ENCODE results near the gene IFIT5.
A peak's percentile ranks its signal among the peaks of the same experiment; 100 is the strongest.

IFIT5 gene

DNA sequence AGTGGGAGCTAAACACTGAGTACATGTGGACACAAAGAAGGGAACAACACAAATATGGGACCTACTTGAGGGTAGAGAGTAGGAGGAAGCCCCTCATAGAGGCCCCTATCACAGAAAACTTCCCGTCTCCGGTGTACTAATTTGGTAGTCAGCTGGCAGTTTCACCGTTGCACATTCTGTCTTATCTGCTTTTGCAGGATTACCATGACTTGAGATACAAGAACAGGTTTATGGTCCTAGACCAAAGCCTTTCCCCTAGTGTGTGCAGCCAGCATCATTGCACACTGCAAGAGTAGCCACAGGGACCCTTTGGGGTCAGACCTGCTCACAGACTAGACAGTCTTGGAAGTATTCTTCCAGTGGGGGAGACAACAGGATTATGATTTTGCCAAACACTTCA lies 42.4 kb upstream of the IFIT5 start:
- no peak overlapping the region for H3K4me3 ChIP-seq (ENCODE audit: low read depth, low read length)
- DNase-seq (ENCODE audit: low read depth, low spot score), result no peak
- CTCF ChIA-PET, result interaction anchor here (0.6 to 9.5 kb wide), 6 partner anchors 9 to 384 kb away, joined by 3 to 63 read pairs (median 3); partner anchors contain the start of gene IFIT1
- TF ChIP-seq, protein P1, sequence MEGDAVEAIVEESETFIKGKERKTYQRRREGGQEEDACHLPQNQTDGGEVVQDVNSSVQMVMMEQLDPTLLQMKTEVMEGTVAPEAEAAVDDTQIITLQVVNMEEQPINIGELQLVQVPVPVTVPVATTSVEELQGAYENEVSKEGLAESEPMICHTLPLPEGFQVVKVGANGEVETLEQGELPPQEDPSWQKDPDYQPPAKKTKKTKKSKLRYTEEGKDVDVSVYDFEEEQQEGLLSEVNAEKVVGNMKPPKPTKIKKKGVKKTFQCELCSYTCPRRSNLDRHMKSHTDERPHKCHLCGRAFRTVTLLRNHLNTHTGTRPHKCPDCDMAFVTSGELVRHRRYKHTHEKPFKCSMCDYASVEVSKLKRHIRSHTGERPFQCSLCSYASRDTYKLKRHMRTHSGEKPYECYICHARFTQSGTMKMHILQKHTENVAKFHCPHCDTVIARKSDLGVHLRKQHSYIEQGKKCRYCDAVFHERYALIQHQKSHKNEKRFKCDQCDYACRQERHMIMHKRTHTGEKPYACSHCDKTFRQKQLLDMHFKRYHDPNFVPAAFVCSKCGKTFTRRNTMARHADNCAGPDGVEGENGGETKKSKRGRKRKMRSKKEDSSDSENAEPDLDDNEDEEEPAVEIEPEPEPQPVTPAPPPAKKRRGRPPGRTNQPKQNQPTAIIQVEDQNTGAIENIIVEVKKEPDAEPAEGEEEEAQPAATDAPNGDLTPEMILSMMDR (IDR thresholded peaks at IDR 0.05; ENCODE audit: insufficient read depth, low read length, missing control alignments), result no peak
- POLR2A ChIA-PET, result no interaction called here

DNA sequence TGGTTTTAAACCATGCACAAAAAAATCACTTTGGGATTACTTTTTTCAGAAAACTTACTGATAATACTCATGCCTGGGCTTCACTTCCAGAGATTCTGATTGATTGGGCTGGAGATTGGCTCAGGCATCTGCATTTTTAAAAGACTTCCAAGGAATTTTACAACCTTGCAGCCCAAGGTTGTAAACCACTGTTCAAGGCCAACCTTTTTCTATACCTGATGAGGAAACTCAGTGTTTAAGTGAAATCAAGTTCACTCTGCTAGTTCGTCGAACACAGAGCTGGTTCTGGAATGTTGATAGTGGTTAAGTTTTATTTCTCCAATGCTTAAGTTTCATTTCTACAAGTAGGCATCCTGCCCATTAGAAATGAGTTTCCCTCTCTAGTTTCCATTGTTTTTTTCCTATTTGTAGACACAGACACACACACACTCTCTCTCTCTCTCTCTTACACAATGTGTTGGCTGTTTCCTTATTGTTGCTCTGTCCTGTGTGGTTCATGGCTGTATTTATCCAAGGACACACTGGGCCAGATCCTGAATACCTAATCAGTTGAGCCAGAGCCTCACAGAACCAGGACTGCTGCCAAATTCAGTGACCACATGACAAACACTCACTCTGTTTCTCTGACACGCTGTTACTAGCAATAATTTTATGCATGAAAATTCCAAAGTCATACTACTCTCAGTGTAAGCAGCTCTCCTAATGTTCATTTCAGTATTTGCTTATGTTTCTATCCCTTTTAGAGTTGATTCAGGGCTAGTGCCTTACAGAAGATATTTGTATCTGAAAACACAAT lies 40.3 kb upstream of the IFIT5 start:
- POLR2A ChIA-PET, result no interaction called here
- CTCF ChIA-PET, result interaction anchor here (1.0 to 9.5 kb wide), 3 partner anchors 10 to 157 kb away, joined by 3 to 63 read pairs (median 3); no protein-coding TSS in a partner anchor

DNA sequence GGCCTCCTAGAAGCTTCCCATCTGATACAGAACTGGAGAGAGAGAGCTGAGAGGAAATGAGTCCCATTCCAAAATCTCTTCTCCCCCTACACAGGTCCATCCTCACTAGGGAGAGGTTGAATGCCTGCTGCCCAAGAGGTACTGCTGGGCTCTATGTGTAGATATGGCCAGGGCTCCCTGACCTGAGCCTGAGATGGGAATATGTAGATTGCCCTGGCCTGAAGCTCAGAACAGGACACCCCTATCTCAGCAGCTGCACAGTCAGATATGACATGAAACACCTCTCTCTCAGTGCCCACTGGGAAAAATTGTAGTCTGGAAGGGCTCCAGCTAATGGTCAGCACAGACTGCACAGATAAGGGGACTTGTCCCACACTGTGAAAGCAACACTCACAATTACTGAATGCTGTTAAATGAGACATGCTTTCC lies 39.6 kb upstream of the IFIT5 start:
- TF ChIP-seq, protein P1 (IDR thresholded peaks at IDR 0.05; ENCODE audit: insufficient read depth, low read length, missing control alignments), result no peak
- ChIA-PET CTCF (interaction anchor here (0.5 to 9.5 kb wide), 3 partner anchors 9 to 345 kb away, joined by 3 to 63 read pairs (median 3); no protein-coding TSS in a partner anchor), POLR2A (no interaction called here)
- no peak for DNase-seq (ENCODE audit: low read depth, low spot score)
- no peak overlapping the region for H3K4me3 ChIP-seq (ENCODE audit: low read depth, low read length)

More for the DNA sequence above, 40.3 kb upstream of the IFIT5 start:
- H3K4me3 ChIP-seq (ENCODE audit: low read depth, low read length), result no peak overlapping the region
- peak; percentile 86 for DNase-seq (ENCODE audit: low read depth, low spot score)
- TF ChIP-seq, protein P1 (IDR thresholded peaks at IDR 0.05; ENCODE audit: insufficient read depth, low read length, missing control alignments), result no peak

DNA sequence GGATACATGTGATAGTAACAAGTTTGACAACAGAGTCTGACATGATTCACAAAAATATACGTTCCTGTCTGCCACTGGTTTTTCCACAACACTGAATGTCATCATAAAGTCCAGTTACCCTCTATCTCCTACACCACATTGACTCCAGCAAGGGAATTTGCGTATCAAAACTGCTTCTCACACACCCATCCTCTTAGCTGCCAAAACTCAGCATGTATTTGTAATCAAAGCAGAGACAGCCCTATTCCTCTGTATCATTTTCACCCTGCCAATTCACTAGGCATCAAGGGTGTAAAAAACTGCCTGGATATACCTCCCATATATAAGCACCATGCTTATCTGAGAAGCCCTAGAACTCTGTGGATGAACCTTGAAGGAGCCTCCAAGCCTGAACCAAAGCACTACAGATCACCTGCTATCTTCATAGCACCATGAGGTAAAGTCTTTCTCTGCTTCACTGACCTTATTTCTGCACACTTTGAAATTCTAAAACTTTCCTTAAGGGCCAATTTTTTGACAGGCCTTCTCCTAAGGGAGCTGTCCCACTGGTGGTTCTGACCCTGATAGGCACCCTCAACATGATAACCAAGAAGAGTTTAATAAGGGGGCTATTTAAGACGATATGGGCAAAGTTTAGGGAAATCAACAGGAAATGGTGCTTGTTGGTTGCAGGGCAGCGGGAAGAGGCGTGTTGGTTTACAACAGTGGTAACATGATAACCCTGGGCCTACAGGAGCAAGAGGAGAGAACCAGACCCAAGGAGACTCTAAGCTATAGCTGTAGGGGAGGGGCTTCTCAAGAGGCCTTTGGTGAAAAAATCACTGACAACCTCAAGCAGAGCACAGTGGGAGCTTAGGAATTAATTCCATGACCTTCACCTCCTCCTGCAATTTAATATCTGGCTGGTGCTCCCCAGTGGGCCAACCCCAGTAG lies 36.4 kb upstream of the IFIT5 start, which contains the start of gene IFIT1B:
IFIT1B (plus strand) TSS at position 352 of the 933 bp plus-strand sequence; CDS start at position 432, 80 bp downstream.
- TF ChIP-seq, protein P1 (IDR thresholded peaks at IDR 0.05; ENCODE audit: insufficient read depth, low read length, missing control alignments), result no peak
- no peak within 1 kb of the TSS for H3K4me3 ChIP-seq (ENCODE audit: low read depth, low read length)
- ChIA-PET POLR2A (no interaction called here), CTCF (interaction anchor here (1.1 to 3.9 kb wide), 3 partner anchors 9 to 11 kb away, joined by 3 to 22 read pairs (median 10); no protein-coding TSS in a partner anchor)
- no peak for DNase-seq (ENCODE audit: low read depth, low spot score)

DNA sequence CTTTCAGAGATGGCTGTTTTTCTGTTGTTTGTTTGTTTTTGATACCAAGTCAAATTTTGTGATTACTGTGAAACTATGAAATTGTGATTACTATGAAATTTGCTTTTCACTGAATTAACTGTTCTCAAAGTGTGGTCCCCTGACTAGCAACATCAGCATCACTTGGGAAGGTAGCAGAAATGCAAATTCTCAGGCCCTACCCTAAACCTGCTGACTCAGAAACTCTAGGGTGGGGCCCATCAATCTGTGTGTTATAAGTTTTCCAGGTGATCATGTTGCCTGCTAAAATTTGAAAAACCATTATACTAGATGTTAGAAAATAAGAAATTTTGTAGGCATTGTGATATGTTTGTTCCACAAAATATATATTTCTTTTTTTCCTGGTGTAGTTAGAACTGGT lies 35.3 kb upstream of the IFIT5 start:
- ChIA-PET POLR2A (no interaction called here), CTCF (interaction anchor here (1.4 to 3.9 kb wide), 2 partner anchors 9 to 10 kb away, joined by 10 to 22 read pairs; no protein-coding TSS in a partner anchor)
- DNase-seq (ENCODE audit: low read depth, low spot score), result no peak
- no peak overlapping the region for H3K4me3 ChIP-seq (ENCODE audit: low read depth, low read length)
- TF ChIP-seq, protein P1 (IDR thresholded peaks at IDR 0.05; ENCODE audit: insufficient read depth, low read length, missing control alignments), result no peak

Data from AG04449 (cell line).